ENCODE data around the gene HPGDS. TPM values are rescaled to one million over a fixed set of nuclear protein-coding genes. Genes with fewer than 3 reads are reported as not detected.

The HPGDS gene
- total and polyA plus RNA-seq, 2 experiments from 2014 or later = not detected

DNA sequence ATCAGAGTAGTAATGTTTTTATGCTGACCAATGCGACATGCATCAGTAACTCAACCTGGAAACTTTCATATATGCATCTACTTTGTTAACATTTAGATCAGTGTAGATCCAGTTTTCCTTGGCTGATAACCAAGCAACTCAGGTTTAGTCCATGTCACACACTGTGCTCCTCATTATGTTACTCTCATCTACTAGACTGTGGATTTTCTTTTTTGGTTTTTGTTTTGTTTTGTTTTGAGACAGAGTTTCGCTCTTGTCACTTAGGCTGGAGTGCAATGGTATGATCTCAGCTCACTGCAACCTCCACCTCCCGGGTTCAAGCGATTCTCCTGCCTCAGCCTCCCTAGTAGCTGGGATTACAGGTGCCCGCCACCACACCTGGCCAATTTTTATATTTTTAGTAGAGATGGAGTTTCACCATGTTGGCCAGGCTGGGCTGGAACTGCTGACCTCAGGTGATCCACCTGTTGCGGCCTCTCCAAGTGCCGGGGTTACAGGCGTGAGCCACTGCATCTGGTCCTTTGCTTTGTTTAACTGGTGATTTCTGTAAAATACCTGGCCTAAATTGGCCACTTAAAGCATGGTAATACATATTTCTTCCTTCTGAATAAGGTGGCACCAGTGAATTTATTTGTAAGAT lies 86.4 kb downstream of the HPGDS start (continued):
- TF ChIP-seq, protein P1, sequence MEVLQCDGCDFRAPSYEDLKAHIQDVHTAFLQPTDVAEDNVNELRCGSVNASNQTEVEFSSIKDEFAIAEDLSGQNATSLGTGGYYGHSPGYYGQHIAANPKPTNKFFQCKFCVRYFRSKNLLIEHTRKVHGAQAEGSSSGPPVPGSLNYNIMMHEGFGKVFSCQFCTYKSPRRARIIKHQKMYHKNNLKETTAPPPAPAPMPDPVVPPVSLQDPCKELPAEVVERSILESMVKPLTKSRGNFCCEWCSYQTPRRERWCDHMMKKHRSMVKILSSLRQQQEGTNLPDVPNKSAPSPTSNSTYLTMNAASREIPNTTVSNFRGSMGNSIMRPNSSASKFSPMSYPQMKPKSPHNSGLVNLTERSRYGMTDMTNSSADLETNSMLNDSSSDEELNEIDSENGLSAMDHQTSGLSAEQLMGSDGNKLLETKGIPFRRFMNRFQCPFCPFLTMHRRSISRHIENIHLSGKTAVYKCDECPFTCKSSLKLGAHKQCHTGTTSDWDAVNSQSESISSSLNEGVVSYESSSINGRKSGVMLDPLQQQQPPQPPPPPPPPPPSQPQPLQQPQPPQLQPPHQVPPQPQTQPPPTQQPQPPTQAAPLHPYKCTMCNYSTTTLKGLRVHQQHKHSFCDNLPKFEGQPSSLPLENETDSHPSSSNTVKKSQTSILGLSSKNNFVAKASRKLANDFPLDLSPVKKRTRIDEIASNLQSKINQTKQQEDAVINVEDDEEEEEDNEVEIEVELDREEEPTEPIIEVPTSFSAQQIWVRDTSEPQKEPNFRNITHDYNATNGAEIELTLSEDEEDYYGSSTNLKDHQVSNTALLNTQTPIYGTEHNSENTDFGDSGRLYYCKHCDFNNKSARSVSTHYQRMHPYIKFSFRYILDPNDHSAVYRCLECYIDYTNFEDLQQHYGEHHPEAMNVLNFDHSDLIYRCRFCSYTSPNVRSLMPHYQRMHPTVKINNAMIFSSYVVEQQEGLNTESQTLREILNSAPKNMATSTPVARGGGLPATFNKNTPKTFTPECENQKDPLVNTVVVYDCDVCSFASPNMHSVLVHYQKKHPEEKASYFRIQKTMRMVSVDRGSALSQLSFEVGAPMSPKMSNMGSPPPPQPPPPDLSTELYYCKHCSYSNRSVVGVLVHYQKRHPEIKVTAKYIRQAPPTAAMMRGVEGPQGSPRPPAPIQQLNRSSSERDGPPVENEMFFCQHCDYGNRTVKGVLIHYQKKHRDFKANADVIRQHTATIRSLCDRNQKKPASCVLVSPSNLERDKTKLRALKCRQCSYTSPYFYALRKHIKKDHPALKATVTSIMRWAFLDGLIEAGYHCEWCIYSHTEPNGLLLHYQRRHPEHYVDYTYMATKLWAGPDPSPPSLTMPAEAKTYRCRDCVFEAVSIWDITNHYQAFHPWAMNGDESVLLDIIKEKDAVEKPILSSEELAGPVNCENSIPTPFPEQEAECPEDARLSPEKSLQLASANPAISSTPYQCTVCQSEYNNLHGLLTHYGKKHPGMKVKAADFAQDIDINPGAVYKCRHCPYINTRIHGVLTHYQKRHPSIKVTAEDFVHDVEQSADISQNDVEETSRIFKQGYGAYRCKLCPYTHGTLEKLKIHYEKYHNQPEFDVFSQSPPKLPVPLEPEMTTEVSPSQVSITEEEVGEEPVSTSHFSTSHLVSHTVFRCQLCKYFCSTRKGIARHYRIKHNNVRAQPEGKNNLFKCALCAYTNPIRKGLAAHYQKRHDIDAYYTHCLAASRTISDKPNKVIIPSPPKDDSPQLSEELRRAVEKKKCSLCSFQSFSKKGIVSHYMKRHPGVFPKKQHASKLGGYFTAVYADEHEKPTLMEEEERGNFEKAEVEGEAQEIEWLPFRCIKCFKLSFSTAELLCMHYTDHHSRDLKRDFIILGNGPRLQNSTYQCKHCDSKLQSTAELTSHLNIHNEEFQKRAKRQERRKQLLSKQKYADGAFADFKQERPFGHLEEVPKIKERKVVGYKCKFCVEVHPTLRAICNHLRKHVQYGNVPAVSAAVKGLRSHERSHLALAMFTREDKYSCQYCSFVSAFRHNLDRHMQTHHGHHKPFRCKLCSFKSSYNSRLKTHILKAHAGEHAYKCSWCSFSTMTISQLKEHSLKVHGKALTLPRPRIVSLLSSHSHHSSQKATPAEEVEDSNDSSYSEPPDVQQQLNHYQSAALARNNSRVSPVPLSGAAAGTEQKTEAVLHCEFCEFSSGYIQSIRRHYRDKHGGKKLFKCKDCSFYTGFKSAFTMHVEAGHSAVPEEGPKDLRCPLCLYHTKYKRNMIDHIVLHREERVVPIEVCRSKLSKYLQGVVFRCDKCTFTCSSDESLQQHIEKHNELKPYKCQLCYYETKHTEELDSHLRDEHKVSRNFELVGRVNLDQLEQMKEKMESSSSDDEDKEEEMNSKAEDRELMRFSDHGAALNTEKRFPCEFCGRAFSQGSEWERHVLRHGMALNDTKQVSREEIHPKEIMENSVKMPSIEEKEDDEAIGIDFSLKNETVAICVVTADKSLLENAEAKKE (CRISPR knock-in tag; IDR thresholded peaks at IDR 0.05) = no peak
- TF ChIP-seq, protein P2, sequence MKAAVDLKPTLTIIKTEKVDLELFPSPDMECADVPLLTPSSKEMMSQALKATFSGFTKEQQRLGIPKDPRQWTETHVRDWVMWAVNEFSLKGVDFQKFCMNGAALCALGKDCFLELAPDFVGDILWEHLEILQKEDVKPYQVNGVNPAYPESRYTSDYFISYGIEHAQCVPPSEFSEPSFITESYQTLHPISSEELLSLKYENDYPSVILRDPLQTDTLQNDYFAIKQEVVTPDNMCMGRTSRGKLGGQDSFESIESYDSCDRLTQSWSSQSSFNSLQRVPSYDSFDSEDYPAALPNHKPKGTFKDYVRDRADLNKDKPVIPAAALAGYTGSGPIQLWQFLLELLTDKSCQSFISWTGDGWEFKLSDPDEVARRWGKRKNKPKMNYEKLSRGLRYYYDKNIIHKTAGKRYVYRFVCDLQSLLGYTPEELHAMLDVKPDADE (IDR thresholded peaks at IDR 0.05) = no peak
- TF ChIP-seq CREB1 (CRISPR knock-in tag; IDR thresholded peaks at IDR 0.05; ENCODE audit: low read depth) (no peak), STAT1 (IDR thresholded peaks at IDR 0.05; ENCODE audit: unreplicated experiment) (no peak), JUNB (IDR thresholded peaks at IDR 0.05; ENCODE audit: unreplicated experiment) (no peak), ZNF114 (CRISPR knock-in tag; IDR thresholded peaks at IDR 0.05) (no peak), EZH2 (IDR thresholded peaks at IDR 0.05; ENCODE audit: low read depth, unreplicated experiment) (no peak)

DNA sequence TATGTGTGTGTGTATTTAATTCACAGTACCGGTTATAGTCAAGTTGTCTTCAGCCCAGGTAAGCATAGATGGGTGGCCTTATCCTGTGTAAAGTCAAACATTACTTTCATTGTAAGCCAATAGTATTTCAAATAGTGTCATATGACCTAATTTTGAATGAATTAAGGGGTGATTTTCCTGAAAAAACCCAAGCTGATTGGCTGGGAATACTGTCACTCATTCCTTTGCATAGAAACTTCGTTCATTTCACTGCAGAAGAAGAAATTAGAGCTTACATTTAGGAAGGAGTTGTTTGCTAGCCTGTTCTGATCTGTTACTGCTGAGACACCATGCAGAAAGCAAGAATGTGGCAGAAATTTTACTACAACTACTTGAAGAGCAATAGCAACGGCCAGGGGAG lies 89.6 kb downstream of the HPGDS start:
- H3K27me3 ChIP-seq (ENCODE audit: insufficient read depth) = no peaks in the 10 kb centered on the region
- no peaks in the 10 kb centered on the region for H3K4me1 ChIP-seq (ENCODE audit: insufficient read depth)

More for the DNA sequence above, 89.6 kb downstream of the HPGDS start:
- H3K4me1 Mint-ChIP-seq = no peaks in the 10 kb centered on the region
- Histone ChIP-seq H3K4me3 (no peak overlapping the region), H3K36me3 (ENCODE audit: insufficient read depth) (peaks cover 29% of the 10 kb centered on the region), H3K79me2 (replicated peaks; ENCODE audit: insufficient read depth) (no peaks in the 10 kb centered on the region), H2AFZ (no peak overlapping the region), H3K4me2 (no peak overlapping the region), H3K27ac (ENCODE audit: low read depth) (no peak overlapping the region), H3K9me2 (ENCODE audit: insufficient read depth) (no peaks in the 10 kb centered on the region), H4K20me1 (replicated peaks; ENCODE audit: insufficient read depth) (no peaks in the 10 kb centered on the region), H3F3A (replicated peaks; ENCODE audit: low read depth) (no peaks in the 10 kb centered on the region)
- no peaks in the 10 kb centered on the region for H3K27me3 Mint-ChIP-seq (ENCODE audit: insufficient read depth, low read depth, poor library complexity)
- H3K4me3 Mint-ChIP-seq = no peak overlapping the region
- no peak overlapping the region for H3K27ac Mint-ChIP-seq
- TF ChIP-seq JUNB (IDR thresholded peaks at IDR 0.05; ENCODE audit: unreplicated experiment) (no peak), ZNF331 (CRISPR knock-in tag; IDR thresholded peaks at IDR 0.05; ENCODE audit: low read depth) (no peak), POLR2AphosphoS5 (IDR thresholded peaks at IDR 0.05; ENCODE audit: low read depth) (no peak), EZH2 (IDR thresholded peaks at IDR 0.05; ENCODE audit: low read depth, unreplicated experiment) (no peak), CREB1 (CRISPR knock-in tag; IDR thresholded peaks at IDR 0.05; ENCODE audit: low read depth) (no peak)
- TF ChIP-seq, protein P2 (IDR thresholded peaks at IDR 0.05) = no peak
- DNase-seq (ENCODE audit: low spot score) (peak; percentile 48), ATAC-seq (no peak)
- no peaks in the 10 kb centered on the region for H3K9me3 Mint-ChIP-seq
- H3K36me3 Mint-ChIP-seq (ENCODE audit: low read depth) = peaks cover 43% of the 10 kb centered on the region

Measured in GM23338 (cell line).